ENCODE results near the gene SP110.

DNA sequence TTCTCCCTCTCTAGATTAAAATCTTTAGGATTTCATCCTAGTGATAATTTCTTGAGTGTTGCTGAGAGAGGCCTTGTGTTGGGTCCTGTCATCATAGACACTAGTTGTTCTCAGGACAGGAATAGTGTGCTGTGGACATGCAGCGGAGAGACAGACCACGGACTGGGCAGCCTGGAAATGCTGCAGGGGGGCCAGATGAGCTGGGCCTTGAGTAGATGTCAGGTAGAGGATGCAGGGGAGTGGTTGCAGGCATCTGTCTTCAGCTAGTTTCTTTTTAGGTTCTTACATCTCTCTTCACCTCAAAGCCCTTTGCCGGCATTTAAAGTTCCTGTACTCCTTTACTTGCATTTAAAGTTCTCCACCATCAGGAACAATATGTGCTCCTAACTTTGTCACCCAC is 42.8 kb downstream of the SP110 start:
- TF ChIP-seq, protein P1, sequence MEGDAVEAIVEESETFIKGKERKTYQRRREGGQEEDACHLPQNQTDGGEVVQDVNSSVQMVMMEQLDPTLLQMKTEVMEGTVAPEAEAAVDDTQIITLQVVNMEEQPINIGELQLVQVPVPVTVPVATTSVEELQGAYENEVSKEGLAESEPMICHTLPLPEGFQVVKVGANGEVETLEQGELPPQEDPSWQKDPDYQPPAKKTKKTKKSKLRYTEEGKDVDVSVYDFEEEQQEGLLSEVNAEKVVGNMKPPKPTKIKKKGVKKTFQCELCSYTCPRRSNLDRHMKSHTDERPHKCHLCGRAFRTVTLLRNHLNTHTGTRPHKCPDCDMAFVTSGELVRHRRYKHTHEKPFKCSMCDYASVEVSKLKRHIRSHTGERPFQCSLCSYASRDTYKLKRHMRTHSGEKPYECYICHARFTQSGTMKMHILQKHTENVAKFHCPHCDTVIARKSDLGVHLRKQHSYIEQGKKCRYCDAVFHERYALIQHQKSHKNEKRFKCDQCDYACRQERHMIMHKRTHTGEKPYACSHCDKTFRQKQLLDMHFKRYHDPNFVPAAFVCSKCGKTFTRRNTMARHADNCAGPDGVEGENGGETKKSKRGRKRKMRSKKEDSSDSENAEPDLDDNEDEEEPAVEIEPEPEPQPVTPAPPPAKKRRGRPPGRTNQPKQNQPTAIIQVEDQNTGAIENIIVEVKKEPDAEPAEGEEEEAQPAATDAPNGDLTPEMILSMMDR (IDR thresholded peaks at IDR 0.05; ENCODE audit: low read depth, low read length) = no peak
- no peak for TF ChIP-seq POLR2A (IDR thresholded peaks at IDR 0.05; ENCODE audit: extremely low read depth, insufficient read length)
- no peak for TF ChIP-seq MAX (IDR thresholded peaks at IDR 0.05; ENCODE audit: low read depth, low read length)
- no peak for TF ChIP-seq MYC (IDR thresholded peaks at IDR 0.05; ENCODE audit: low read depth, low read length)
